ENCODE data around the gene HEXIM2.
"Not testable (repeated sequence)": the region's sequence is repeated elsewhere in the genome, so short reads cannot be mapped to it uniquely, and the experiment has no call there.

The HEXIM2 gene

GRCh38 chr17:45120558-45120957 lies 41.1 kb upstream of the HEXIM2 start:
- no peaks in the 10 kb centered on the region for H3K36me3 ChIP-seq
- DNase-seq: no peak
- H3K4me1 ChIP-seq: peaks cover 14% of the 10 kb centered on the region
- no peak overlapping the region for H3K4me3 ChIP-seq (ENCODE audit: low read depth, low read length)
- no peaks in the 10 kb centered on the region for H3K27me3 ChIP-seq
- H3K9me3 ChIP-seq: no peaks in the 10 kb centered on the region
- TF ChIP-seq CTCF (IDR thresholded peaks at IDR 0.05; ENCODE audit: low read depth, low read length): no peak

- Histone ChIP-seq H3K27me3 (no peaks in the 10 kb centered on the region), H3K4me1 (peaks cover 14% of the 10 kb centered on the region), H3K36me3 (no peaks in the 10 kb centered on the region), H3K4me3 (ENCODE audit: low read depth, low read length) (no peak overlapping the region), H3K9me3 (no peaks in the 10 kb centered on the region)
- no peak for DNase-seq
- no peak for TF ChIP-seq CTCF (IDR thresholded peaks at IDR 0.05; ENCODE audit: low read depth, low read length)
Observed at GRCh38 chr17:45121055-45121454, 40.6 kb upstream of the HEXIM2 start.

GRCh38 chr17:45123076-45123770 lies 38.5 kb upstream of the HEXIM2 start:
- Histone ChIP-seq H3K9me3 (no peaks in the 10 kb centered on the region), H3K4me1 (peaks cover 14% of the 10 kb centered on the region), H3K4me3 (ENCODE audit: low read depth, low read length) (no peak overlapping the region), H3K36me3 (no peaks in the 10 kb centered on the region), H3K27me3 (no peaks in the 10 kb centered on the region)
- no peak for TF ChIP-seq CTCF (IDR thresholded peaks at IDR 0.05; ENCODE audit: low read depth, low read length)
- no peak for DNase-seq

- Histone ChIP-seq H3K27me3 (no peaks in the 10 kb centered on the region), H3K4me3 (ENCODE audit: low read depth, low read length) (no peak overlapping the region), H3K4me1 (peaks cover 14% of the 10 kb centered on the region), H3K36me3 (no peaks in the 10 kb centered on the region), H3K9me3 (no peaks in the 10 kb centered on the region)
- TF ChIP-seq CTCF (IDR thresholded peaks at IDR 0.05; ENCODE audit: low read depth, low read length): no peak
- DNase-seq: peak; percentile 91
Observed at GRCh38 chr17:45123930-45124796, 37.5 kb upstream of the HEXIM2 start.

- H3K36me3 ChIP-seq; H3K4me3 ChIP-seq (ENCODE audit: low read depth, low read length); H3K9me3 ChIP-seq; H3K27me3 ChIP-seq; DNase-seq: not testable (repeated sequence)
- H3K4me1 ChIP-seq: peaks cover 14% of the 10 kb centered on the region
Observed at GRCh38 chr17:45124797-45125122, 36.9 kb upstream of the HEXIM2 start.

- peaks cover 14% of the 10 kb centered on the region for H3K4me1 ChIP-seq
- no peak overlapping the region for H3K4me3 ChIP-seq (ENCODE audit: low read depth, low read length)
Observed at GRCh38 chr17:45125509-45125908, 36.2 kb upstream of the HEXIM2 start.

More at GRCh38 chr17:45125509-45125908, 36.2 kb upstream of the HEXIM2 start:
- Histone ChIP-seq H3K27me3 (no peaks in the 10 kb centered on the region), H3K36me3 (no peaks in the 10 kb centered on the region), H3K9me3 (no peaks in the 10 kb centered on the region)
- TF ChIP-seq CTCF (IDR thresholded peaks at IDR 0.05; ENCODE audit: low read depth, low read length): no peak
- DNase-seq: no peak

Measured in BE2C (cell line).